Measurements from ENCODE around the gene HS3ST6.
"Not testable (repeated sequence)": the region's sequence is repeated elsewhere in the genome, so short reads cannot be mapped to it uniquely, and the experiment has no call there.

Gene HS3ST6

GRCh38 chr16:1884155-1884760 is 34.0 kb downstream of the HS3ST6 start:
- TF ChIP-seq, protein P1, sequence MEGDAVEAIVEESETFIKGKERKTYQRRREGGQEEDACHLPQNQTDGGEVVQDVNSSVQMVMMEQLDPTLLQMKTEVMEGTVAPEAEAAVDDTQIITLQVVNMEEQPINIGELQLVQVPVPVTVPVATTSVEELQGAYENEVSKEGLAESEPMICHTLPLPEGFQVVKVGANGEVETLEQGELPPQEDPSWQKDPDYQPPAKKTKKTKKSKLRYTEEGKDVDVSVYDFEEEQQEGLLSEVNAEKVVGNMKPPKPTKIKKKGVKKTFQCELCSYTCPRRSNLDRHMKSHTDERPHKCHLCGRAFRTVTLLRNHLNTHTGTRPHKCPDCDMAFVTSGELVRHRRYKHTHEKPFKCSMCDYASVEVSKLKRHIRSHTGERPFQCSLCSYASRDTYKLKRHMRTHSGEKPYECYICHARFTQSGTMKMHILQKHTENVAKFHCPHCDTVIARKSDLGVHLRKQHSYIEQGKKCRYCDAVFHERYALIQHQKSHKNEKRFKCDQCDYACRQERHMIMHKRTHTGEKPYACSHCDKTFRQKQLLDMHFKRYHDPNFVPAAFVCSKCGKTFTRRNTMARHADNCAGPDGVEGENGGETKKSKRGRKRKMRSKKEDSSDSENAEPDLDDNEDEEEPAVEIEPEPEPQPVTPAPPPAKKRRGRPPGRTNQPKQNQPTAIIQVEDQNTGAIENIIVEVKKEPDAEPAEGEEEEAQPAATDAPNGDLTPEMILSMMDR (IDR thresholded peaks at IDR 0.05; ENCODE audit: control insufficient read depth, insufficient read depth, low read depth, low read length, missing control alignments) = no peak
- no peak overlapping the region for H3K4me3 ChIP-seq (ENCODE audit: control insufficient read depth, low read depth, low read length)
- no peak for DNase-seq (ENCODE audit: low read depth)

DNA sequence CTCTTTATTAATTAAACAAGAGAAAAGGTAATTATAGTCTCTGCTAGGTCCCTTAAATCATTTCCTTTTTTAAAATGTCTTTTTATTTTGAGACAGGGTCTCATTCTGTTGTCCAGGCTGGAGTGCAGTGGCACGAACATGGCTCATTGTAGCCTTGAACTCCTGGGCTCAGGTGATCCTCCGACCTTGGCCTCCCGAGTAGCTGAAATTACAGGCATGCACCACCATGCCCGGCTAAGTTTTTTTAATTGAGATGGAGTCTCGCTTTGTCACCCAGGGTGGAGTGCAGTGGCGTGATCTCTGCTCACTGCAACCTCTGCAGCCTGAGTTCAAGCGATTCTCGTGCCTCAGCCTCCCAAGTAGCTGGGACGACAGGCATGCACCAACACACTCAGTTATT is 37.0 kb downstream of the HS3ST6 start:
- not testable (repeated sequence) for DNase-seq (ENCODE audit: low read depth); H3K4me3 ChIP-seq (ENCODE audit: control insufficient read depth, low read depth, low read length)

GRCh38 chr16:1879477-1879876 is 38.7 kb downstream of the HS3ST6 start:
- H3K4me3 ChIP-seq (ENCODE audit: control insufficient read depth, low read depth, low read length) = no peak overlapping the region
- TF ChIP-seq, protein P1 (IDR thresholded peaks at IDR 0.05; ENCODE audit: control insufficient read depth, insufficient read depth, low read depth, low read length, missing control alignments) = no peak
- no peak for DNase-seq (ENCODE audit: low read depth)

DNA sequence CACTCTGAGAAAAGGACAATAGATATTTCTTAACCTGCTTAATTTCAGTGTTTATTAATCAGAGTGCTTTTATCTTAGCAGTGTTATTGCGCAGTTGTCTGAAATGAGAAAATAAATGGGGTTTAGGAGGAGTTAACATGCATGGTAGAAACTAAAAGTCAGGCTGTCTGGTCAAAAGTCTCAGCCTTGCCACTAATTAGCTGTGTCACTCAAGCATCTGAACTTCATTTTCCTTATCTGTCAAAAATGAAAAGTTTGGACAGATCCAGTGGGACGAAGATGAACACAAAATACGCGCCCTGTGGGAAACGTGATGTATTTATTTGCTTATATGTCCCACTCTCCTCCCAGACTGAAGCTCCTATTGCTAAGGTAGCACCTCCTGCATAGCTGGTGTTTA is 40.0 kb downstream of the HS3ST6 start:
- no peak for DNase-seq (ENCODE audit: low read depth)
- TF ChIP-seq, protein P1 (IDR thresholded peaks at IDR 0.05; ENCODE audit: control insufficient read depth, insufficient read depth, low read depth, low read length, missing control alignments) = no peak

DNA sequence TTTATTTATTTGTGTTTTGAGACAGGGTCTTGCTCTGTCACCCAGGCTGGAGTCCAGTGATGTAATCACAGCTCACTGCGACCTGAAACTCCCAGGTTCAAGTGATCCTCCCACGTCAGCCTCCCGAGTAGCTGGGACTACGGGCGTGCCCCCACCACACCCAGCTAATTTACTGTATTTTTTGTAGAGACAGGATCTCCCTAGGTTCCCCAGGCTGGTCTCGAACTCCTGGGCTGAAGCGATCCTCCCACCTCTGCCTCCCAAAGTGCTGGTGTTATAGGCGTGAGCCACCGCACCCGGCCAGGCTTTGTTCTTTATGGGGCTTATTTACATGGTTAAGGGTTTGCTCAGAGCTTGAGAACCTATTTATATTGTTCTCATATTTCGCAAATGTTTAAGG is 40.4 kb downstream of the HS3ST6 start:
- no peak overlapping the region for H3K4me3 ChIP-seq (ENCODE audit: control insufficient read depth, low read depth, low read length)
- no peak for DNase-seq (ENCODE audit: low read depth)
- TF ChIP-seq, protein P1 (IDR thresholded peaks at IDR 0.05; ENCODE audit: control insufficient read depth, insufficient read depth, low read depth, low read length, missing control alignments) = no peak

More for the DNA sequence above, 40.0 kb downstream of the HS3ST6 start:
- H3K4me3 ChIP-seq (ENCODE audit: control insufficient read depth, low read depth, low read length) = no peak overlapping the region

- TF ChIP-seq, protein P1 (IDR thresholded peaks at IDR 0.05; ENCODE audit: control insufficient read depth, insufficient read depth, low read depth, low read length, missing control alignments) = no peak
- no peak for DNase-seq (ENCODE audit: low read depth)
- H3K4me3 ChIP-seq (ENCODE audit: control insufficient read depth, low read depth, low read length) = no peak overlapping the region
These were observed 41.1 kb downstream of the HS3ST6 start for GRCh38 chr16:1877089-1877488.

DNA sequence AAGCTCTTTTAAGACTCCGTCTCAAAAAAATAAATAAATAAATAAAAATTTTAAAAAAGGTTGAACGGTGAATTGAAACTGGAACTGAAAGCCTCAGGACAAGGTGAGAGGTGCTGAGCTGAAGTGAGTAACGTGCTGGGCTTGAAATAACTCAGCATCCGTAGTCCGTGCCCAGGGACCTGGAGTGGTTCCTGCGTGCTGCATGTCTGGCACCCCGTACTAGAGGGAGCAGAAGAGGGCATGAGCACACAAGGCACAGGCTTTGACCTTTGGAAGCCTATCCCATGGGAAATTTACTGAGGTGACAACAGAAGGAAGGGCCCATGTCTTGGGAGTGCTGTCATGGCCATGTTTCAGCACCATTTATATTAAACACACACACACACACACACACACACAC is 41.7 kb downstream of the HS3ST6 start:
- H3K4me3 ChIP-seq (ENCODE audit: control insufficient read depth, low read depth, low read length) = no peak overlapping the region
- TF ChIP-seq, protein P1 (IDR thresholded peaks at IDR 0.05; ENCODE audit: control insufficient read depth, insufficient read depth, low read depth, low read length, missing control alignments) = no peak
- DNase-seq (ENCODE audit: low read depth) = no peak

DNA sequence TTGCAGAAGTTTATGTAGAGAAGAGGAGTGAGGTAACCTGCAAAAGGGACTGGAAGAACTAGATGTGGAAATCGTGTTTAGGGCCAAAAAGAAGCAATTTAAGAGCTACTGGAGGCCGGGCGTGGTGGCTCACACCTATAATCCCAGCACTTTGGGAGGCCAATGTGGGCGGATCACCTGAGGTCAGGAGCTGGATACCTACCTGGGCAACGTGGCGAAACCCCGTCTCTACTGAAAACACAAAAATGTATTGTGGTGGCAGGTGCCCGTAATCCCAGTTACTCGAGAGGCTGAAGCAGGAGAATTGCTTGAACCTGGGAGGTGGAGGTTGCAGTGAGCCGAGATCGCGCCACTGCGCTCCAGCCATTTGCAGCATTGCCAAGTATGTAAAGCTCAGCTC is 42.1 kb downstream of the HS3ST6 start:
- not testable (repeated sequence) for H3K4me3 ChIP-seq (ENCODE audit: control insufficient read depth, low read depth, low read length); DNase-seq (ENCODE audit: low read depth)

Data from AG09309 (cell line).